Mesendoderm (in vitro differentiated cells): ENCODE data around the gene SAMD11.
"Not testable (repeated sequence)": the region's sequence is repeated elsewhere in the genome, so short reads cannot be mapped to it uniquely, and the experiment has no call there.

Experiments
- DNase-seq: peaks from one replicate; pipeline ENCODE4 v3.0.0; 2013
- H2AK5ac ChIP-seq: 2 replicates; pipeline ENCODE4 v1.6.1; 2013; ENCODE audit warnings: low read length, inconsistent platforms
- H2BK120ac ChIP-seq: 2 replicates; pipeline ENCODE4 v1.6.1; 2013; ENCODE audit warnings: low read depth, mild to moderate bottlenecking, low read length, moderate library complexity, mixed read lengths
- H2BK15ac ChIP-seq: replicated peaks from 2 replicates; pipeline ENCODE4 v1.6.1; 2013; ENCODE audit warnings: low read depth, mild to moderate bottlenecking, moderate library complexity
- H2BK5ac ChIP-seq: 2 replicates; pipeline ENCODE4 v1.6.1; 2013; ENCODE audit warnings: low read length, inconsistent platforms
- H3K18ac ChIP-seq: 2 replicates; pipeline ENCODE4 v1.6.1; 2013; ENCODE audit warnings: mild to moderate bottlenecking, low read length, mixed read lengths
- H3K23ac ChIP-seq: one replicate; pipeline ENCODE4 v1.6.1; 2013; ENCODE audit warnings: low read length
- H3K27ac ChIP-seq: 2 replicates; pipeline ENCODE4 v1.5.1; 2013; ENCODE audit warnings: low read depth, mild to moderate bottlenecking, inconsistent platforms, low read length, moderate library complexity
- H3K27me3 ChIP-seq: 2 replicates; pipeline ENCODE4 v1.6.1; 2013; ENCODE audit warnings: low read length, control low read depth, mild to moderate bottlenecking, inconsistent platforms; ENCODE audit not compliant: insufficient read depth, poor library complexity
- H3K36me3 ChIP-seq: 2 replicates; pipeline ENCODE4 v1.6.1; 2013; ENCODE audit warnings: low read length, inconsistent platforms; ENCODE audit not compliant: control insufficient read depth, insufficient read depth
- H3K4ac ChIP-seq: one replicate; pipeline ENCODE4 v1.6.1; 2013; ENCODE audit warnings: low read depth, mild to moderate bottlenecking, low read length, moderate library complexity
- H3K4me1 ChIP-seq: 2 replicates; pipeline ENCODE4 v1.6.1; 2013; ENCODE audit warnings: low read depth, low read length, inconsistent platforms; ENCODE audit not compliant: control insufficient read depth
- H3K4me2 ChIP-seq: 2 replicates; pipeline ENCODE4 v1.6.1; 2013; ENCODE audit warnings: low read length
- H3K4me3 ChIP-seq: 2 replicates; pipeline ENCODE4 v1.5.1; 2013; ENCODE audit warnings: mild to moderate bottlenecking, low read length
- H3K56ac ChIP-seq: one replicate; pipeline ENCODE4 v1.6.1; 2013; ENCODE audit warnings: low read length
- H3K79me1 ChIP-seq: 2 replicates; pipeline ENCODE4 v1.6.1; 2013; ENCODE audit warnings: low read length, inconsistent platforms
- H3K79me2 ChIP-seq: 2 replicates; pipeline ENCODE4 v1.6.1; 2013; ENCODE audit warnings: mild to moderate bottlenecking, low read length; ENCODE audit not compliant: control insufficient read depth, insufficient read depth
- H3K9ac ChIP-seq: 2 replicates; pipeline ENCODE4 v1.6.1; 2013; ENCODE audit warnings: low read length, inconsistent platforms
- H4K5ac ChIP-seq: one replicate; pipeline ENCODE4 v1.6.1; 2013; ENCODE audit warnings: low read length
- H4K8ac ChIP-seq: one replicate; pipeline ENCODE4 v1.6.1; 2013; ENCODE audit warnings: low read depth, mild to moderate bottlenecking, control low read depth, low read length, moderate library complexity
- WGBS: extraction: QIAGEN DNeasy Blood & Tissue Kit; methylation state at CpG from one replicate; pipeline ENCODE4 v1.1.7; 2013; ENCODE audit warnings: low lambda C conversion rate, missing lambda C conversion rate; ENCODE audit not compliant: insufficient coverage; ENCODE audit errors: extremely low coverage; 5-methylcytosine and 5-hydroxymethylcytosine counted together

SAMD11 gene

GRCh38 chr1:976791-977190 is 53.1 kb downstream of the SAMD11 start:
- not testable (repeated sequence) for H3K56ac ChIP-seq, H3K36me3 ChIP-seq, H3K18ac ChIP-seq, H2BK15ac ChIP-seq, H3K9ac ChIP-seq, H3K4ac ChIP-seq, DNase-seq, H3K27me3 ChIP-seq, H3K4me1 ChIP-seq, H2AK5ac ChIP-seq, H4K5ac ChIP-seq, H3K4me2 ChIP-seq, H3K79me1 ChIP-seq, H3K4me3 ChIP-seq, H3K79me2 ChIP-seq, H3K27ac ChIP-seq, H2BK120ac ChIP-seq, H4K8ac ChIP-seq, H3K23ac ChIP-seq, H2BK5ac ChIP-seq
- no CpG with 5 or more reads among the region's 39 CpGs for WGBS

- Histone ChIP-seq H3K4me2 (no peak overlapping the region), H2AK5ac (no peak overlapping the region), H3K4me3 (no peak overlapping the region), H3K79me2 (no peaks in the 10 kb centered on the region), H3K23ac (no peak overlapping the region), H3K27me3 (no peaks in the 10 kb centered on the region), H4K8ac (no peak overlapping the region), H3K36me3 (no peaks in the 10 kb centered on the region), H2BK5ac (no peak overlapping the region), H3K56ac (no peak overlapping the region), H3K4ac (no peak overlapping the region), H3K79me1 (no peaks in the 10 kb centered on the region), H3K9ac (no peak overlapping the region), H2BK15ac (no peak overlapping the region), H3K27ac (no peak overlapping the region), H3K4me1 (no peaks in the 10 kb centered on the region), H3K18ac (no peak overlapping the region), H4K5ac (no peak overlapping the region), H2BK120ac (no peak overlapping the region)
- no peak for DNase-seq
- WGBS, result no CpG with 5 or more reads among the region's 44 CpGs
Observed at GRCh38 chr1:978069-978834, 54.5 kb downstream of the SAMD11 start.

GRCh38 chr1:978835-979743 is 55.4 kb downstream of the SAMD11 start:
- WGBS, result no CpG with 5 or more reads among the region's 60 CpGs
- H3K4me1 ChIP-seq, result no peaks in the 10 kb centered on the region
- no peak overlapping the region for H3K23ac ChIP-seq
- H2AK5ac ChIP-seq, result no peak overlapping the region
- no peak overlapping the region for H3K9ac ChIP-seq
- no peak overlapping the region for H2BK120ac ChIP-seq
- no peak overlapping the region for H3K4ac ChIP-seq
- H2BK5ac ChIP-seq, result no peak overlapping the region
- H3K79me2 ChIP-seq, result no peaks in the 10 kb centered on the region
- no peak overlapping the region for H4K5ac ChIP-seq
- H3K56ac ChIP-seq, result no peak overlapping the region
- H3K79me1 ChIP-seq, result no peaks in the 10 kb centered on the region
- no peaks in the 10 kb centered on the region for H3K27me3 ChIP-seq
- no peak overlapping the region for H2BK15ac ChIP-seq
- no peak for DNase-seq
- H3K18ac ChIP-seq, result no peak overlapping the region
- no peak overlapping the region for H3K4me2 ChIP-seq
- H3K4me3 ChIP-seq, result no peak overlapping the region
- H4K8ac ChIP-seq, result no peak overlapping the region
- H3K27ac ChIP-seq, result no peak overlapping the region
- no peaks in the 10 kb centered on the region for H3K36me3 ChIP-seq

- Histone ChIP-seq H3K4me1 (no peaks in the 10 kb centered on the region), H3K36me3 (no peaks in the 10 kb centered on the region), H3K79me1 (no peaks in the 10 kb centered on the region), H2BK15ac (no peak overlapping the region), H4K5ac (no peak overlapping the region), H3K23ac (no peak overlapping the region), H3K27me3 (no peaks in the 10 kb centered on the region), H3K4me3 (no peak overlapping the region), H3K79me2 (no peaks in the 10 kb centered on the region), H3K18ac (no peak overlapping the region), H3K56ac (no peak overlapping the region), H4K8ac (no peak overlapping the region), H3K27ac (no peak overlapping the region), H3K9ac (no peak overlapping the region), H3K4me2 (no peak overlapping the region), H3K4ac (no peak overlapping the region), H2BK120ac (no peak overlapping the region), H2BK5ac (no peak overlapping the region), H2AK5ac (no peak overlapping the region)
- DNase-seq, result no peak
- no CpG with 5 or more reads among the region's 9 CpGs for WGBS
Observed at GRCh38 chr1:979744-980072, 56.0 kb downstream of the SAMD11 start.

GRCh38 chr1:980137-980571 is 56.4 kb downstream of the SAMD11 start:
- Histone ChIP-seq H3K79me1 (no peaks in the 10 kb centered on the region), H3K23ac (no peak overlapping the region), H3K36me3 (no peaks in the 10 kb centered on the region), H2AK5ac (no peak overlapping the region), H3K18ac (no peak overlapping the region), H4K8ac (no peak overlapping the region), H3K56ac (no peak overlapping the region), H3K27ac (no peak overlapping the region), H2BK15ac (no peak overlapping the region), H3K4me3 (no peak overlapping the region), H4K5ac (no peak overlapping the region), H3K79me2 (no peaks in the 10 kb centered on the region), H3K4ac (no peak overlapping the region), H2BK120ac (no peak overlapping the region), H3K4me2 (no peak overlapping the region), H3K9ac (no peak overlapping the region), H3K4me1 (no peaks in the 10 kb centered on the region), H2BK5ac (no peak overlapping the region), H3K27me3 (peaks cover 1% of the 10 kb centered on the region)
- DNase-seq, result no peak
- WGBS, result no CpG with 5 or more reads among the region's 13 CpGs
